Thoracic aorta (tissue), 2 donors: Measurements from ENCODE around the gene USP48. TPM values are rescaled to one million over a fixed set of nuclear protein-coding genes. Genes with fewer than 3 reads are reported as not detected.
"Not testable (repeated sequence)": the region's sequence is repeated elsewhere in the genome, so short reads cannot be mapped to it uniquely, and the experiment has no call there.

ENCODE experiments used
- ATAC-seq: fragments of 150-250 bp; one replicate; pipeline ENCODE4 v1.8.0; 2017; ENCODE audit warnings: low read depth; ENCODE audit not compliant: insufficient number of reproducible peaks, low FRiP score
- DNase-seq: peaks from one replicate; pipeline ENCODE4 v3.0.0-alpha.2; 2020; ENCODE audit warnings: low spot score
- H3K27ac ChIP-seq, 2 donors: fragments of 200-600 bp; sonication (generic); 1 replicate in 1 of 2; 2 replicates in 1 of 2; pipeline ENCODE4 v1.5.1; 2016; ENCODE audit warnings: mild to moderate bottlenecking in 2 of 2, moderate library complexity in 2 of 2
- H3K27me3 ChIP-seq: fragments of 200-600 bp; sonication (generic); replicated peaks from 2 replicates; pipeline ENCODE4 v1.6.0; 2016; ENCODE audit warnings: mild to moderate bottlenecking; ENCODE audit not compliant: insufficient read depth
- H3K36me3 ChIP-seq: fragments of 200-600 bp; sonication (generic); one replicate; pipeline ENCODE4 v1.5.1; 2016
- H3K4me1 ChIP-seq, 2 donors: fragments of 200-600 bp; sonication (generic); 1 replicate in 1 of 2; 2 replicates in 1 of 2; pipeline versions ENCODE4 v1.5.1 to v1.6.0; 2016; ENCODE audit warnings: low read depth in 2 of 2, mild to moderate bottlenecking in 1 of 2; ENCODE audit not compliant: control insufficient read depth in 1 of 2
- H3K4me3 ChIP-seq: fragments of 200-600 bp; sonication (generic); 2 replicates; pipeline ENCODE4 v1.5.1; 2016; ENCODE audit warnings: mild to moderate bottlenecking
- H3K9me3 ChIP-seq: fragments of 200-600 bp; sonication (generic); 2 replicates; pipeline ENCODE4 v1.5.1; 2016
- total RNA-seq, 2 donors: library from RNA; depleted of rRNA; stranded (reverse); fragments of >200 nt; gene quantifications; one replicate each; pipeline versions ENCODE4 v1.1.0 to v1.2.3, GENCODE V29; 2016
- TF ChIP-seq, protein P1 (sequence below): fragments of 200-600 bp; sonication (generic); IDR thresholded peaks from one replicate; pipeline ENCODE4 v1.5.1; 2019; ENCODE audit warnings: antibody characterized with exemption

Gene USP48
- total RNA-seq, 2 donors from 2014 or later, result 48.9 to 77.5 TPM

DNA sequence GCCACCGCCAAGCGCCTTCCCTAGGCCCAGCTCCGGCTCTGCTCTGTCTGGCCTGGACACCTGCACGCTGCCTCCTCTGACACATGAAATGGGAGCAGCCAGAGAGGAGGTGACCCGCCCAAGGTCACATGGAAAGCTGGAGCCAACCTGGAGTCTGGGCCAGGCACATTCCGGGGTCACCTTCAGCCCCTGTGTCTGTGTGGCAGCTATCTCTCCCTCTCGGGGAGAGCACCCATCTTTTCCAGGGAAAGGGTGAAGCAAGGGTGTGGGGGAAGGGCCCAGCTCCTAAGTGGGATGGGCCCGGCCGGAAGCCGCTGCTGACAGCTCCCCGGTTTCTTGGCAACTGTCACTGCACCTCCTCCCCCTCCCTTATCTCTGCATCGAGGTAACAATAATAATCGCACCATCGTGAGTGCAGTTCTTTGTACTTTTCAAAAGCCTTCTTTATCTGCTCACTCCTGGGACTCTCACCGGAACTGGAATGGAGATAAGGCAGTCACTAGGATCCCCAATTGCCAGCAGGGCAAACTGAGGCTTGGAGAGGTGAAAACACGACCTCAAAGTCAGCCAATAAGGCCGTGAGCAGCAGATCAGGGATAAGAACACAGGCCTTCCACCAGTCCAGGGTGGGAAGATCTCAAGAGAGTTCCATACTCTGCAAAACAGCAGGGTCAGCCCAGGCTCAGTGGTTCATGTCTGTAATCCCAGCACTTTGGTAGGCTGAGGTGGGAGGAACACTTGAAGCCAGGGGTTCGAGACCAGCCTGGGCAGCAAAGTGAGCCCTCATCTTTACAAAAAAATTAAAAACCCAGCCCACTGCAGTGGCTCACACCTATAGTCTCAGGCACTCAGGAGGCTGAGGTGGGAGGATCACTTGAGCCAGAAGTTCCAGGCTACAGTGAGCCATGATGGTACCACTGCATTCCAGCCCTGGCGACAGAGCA lies 150.7 kb downstream of the USP48 start:
- Histone ChIP-seq H3K4me3 (no peak overlapping the region), H3K9me3 (no peaks in the 10 kb centered on the region), H3K36me3 (no peaks in the 10 kb centered on the region), H3K4me1 (no peaks in the 10 kb centered on the region), H3K27me3 (no peaks in the 10 kb centered on the region), H3K27ac (no peak overlapping the region)
- TF ChIP-seq, protein P1, sequence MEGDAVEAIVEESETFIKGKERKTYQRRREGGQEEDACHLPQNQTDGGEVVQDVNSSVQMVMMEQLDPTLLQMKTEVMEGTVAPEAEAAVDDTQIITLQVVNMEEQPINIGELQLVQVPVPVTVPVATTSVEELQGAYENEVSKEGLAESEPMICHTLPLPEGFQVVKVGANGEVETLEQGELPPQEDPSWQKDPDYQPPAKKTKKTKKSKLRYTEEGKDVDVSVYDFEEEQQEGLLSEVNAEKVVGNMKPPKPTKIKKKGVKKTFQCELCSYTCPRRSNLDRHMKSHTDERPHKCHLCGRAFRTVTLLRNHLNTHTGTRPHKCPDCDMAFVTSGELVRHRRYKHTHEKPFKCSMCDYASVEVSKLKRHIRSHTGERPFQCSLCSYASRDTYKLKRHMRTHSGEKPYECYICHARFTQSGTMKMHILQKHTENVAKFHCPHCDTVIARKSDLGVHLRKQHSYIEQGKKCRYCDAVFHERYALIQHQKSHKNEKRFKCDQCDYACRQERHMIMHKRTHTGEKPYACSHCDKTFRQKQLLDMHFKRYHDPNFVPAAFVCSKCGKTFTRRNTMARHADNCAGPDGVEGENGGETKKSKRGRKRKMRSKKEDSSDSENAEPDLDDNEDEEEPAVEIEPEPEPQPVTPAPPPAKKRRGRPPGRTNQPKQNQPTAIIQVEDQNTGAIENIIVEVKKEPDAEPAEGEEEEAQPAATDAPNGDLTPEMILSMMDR, result no peak
- ATAC-seq, result no peak
- DNase-seq, result no peak

DNA sequence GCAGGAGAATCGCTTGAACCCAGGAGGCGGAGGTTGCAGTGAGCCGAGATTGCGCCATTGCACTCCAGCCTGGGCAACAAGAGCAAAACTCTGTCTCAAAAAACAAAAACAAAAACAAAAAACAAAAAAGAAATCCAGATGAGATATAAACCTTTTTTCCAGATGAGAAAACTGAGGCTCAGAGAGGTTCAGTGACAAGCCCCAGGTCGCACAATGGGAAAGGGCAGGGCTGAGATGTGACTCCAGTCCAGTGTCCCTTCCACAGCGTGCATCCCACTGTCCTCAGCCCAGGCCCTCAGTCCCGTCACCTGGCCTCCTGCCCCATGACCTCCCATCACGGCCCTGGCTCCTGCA lies 151.4 kb downstream of the USP48 start:
- H3K27ac ChIP-seq, H3K36me3 ChIP-seq, DNase-seq, ATAC-seq, H3K4me1 ChIP-seq, H3K4me3 ChIP-seq, H3K9me3 ChIP-seq, H3K27me3 ChIP-seq: not testable (repeated sequence)

DNA sequence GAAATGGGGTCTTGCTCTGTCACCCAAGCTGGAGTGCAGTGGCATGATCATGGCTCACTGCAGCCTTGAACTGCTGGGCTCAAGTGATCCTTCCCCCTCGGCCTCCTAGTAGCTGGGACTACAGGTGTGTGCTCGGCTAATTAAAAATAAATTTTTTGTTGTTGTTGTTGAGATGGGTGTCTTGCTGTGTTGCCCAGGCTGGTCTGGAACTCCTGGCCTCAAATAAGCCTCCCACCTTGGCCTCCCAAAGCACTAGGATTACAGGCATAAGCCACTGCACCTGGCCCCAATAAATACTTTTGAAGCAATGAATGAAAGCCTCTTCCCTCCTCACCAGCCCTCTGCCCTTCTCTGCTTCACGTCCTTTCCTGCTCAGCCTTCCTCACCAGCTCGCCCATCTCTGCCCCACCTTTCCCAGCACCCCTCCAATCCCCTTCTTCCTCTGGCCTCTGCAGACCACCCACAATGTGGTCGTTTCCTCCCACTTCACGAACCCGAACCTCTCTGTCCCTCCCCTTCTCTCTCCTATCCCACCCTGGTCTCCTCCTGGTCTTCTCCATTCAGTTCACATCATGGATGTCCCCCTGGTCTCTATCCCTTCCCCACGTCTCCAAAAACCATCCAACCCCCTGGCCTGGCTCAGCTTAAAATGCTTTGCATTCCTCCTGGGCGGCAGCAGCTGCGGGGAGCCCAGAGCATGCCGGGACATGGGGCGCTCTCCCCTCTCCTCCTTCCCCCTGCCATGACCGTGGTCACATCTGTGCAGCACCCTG lies 152.2 kb downstream of the USP48 start:
- Histone ChIP-seq H3K27me3 (no peaks in the 10 kb centered on the region), H3K4me3 (no peak overlapping the region), H3K27ac (no peak overlapping the region), H3K36me3 (no peaks in the 10 kb centered on the region), H3K9me3 (no peaks in the 10 kb centered on the region), H3K4me1 (no peaks in the 10 kb centered on the region)
- DNase-seq (no peak), ATAC-seq (no peak)
- TF ChIP-seq, protein P1, result no peak

DNA sequence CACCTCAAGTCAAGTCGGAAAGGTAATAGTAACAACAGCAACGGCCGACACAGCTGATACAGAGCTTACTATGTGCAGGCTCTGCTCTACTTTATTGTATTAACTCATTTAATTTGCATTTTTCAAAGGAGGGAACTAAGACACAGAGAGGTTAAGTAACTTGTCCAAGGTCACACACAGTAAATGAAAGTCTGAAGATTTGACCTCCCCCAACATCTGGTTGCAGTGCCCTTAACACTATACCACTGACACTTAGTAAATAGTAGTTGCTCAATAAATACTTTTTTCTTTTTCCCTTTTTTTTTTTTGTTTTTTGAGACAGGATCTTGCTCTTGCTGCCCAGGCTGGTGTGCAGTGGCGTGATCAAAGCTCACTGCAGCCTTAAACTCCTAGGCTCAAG lies 153.0 kb downstream of the USP48 start:
- Histone ChIP-seq H3K36me3 (no peaks in the 10 kb centered on the region), H3K4me1 (no peaks in the 10 kb centered on the region), H3K9me3 (no peaks in the 10 kb centered on the region), H3K27me3 (no peaks in the 10 kb centered on the region), H3K4me3 (no peak overlapping the region), H3K27ac (no peak overlapping the region)
- DNase-seq (no peak), ATAC-seq (no peak)
- TF ChIP-seq, protein P1, result no peak

- no peak overlapping the region for H3K4me3 ChIP-seq
- no peak overlapping the region for H3K27ac ChIP-seq
- H3K4me1 ChIP-seq, result no peaks in the 10 kb centered on the region
- TF ChIP-seq, protein P1, result no peak
- no peaks in the 10 kb centered on the region for H3K9me3 ChIP-seq
- DNase-seq (no peak), ATAC-seq (no peak)
- H3K36me3 ChIP-seq, result no peaks in the 10 kb centered on the region
- H3K27me3 ChIP-seq, result no peaks in the 10 kb centered on the region
These were observed 154.1 kb downstream of the USP48 start for GRCh38 chr1:21628798-21629393.

Other genes starting within 250 kb of the USP48 start
- under 1 TPM; 0.27 to 0.92 TPM for gene RAP1GAP, start 113.8 kb downstream of the USP48 start, total RNA-seq
- gene LDLRAD2, start 29.1 kb upstream of the USP48 start, total RNA-seq, result under 1 TPM in 1 of 2 donors, not detected in 1; 0.27 TPM
- gene HSPG2, start 154.2 kb upstream of the USP48 start, total RNA-seq, result 100 to 1,000 TPM; 684 to 846 TPM
- 1 to 10 TPM in 1 of 2 donors, not detected in 1; 2.0 TPM for gene CELA3B, start 193.9 kb upstream of the USP48 start, total RNA-seq
- gene CELA3A, start 218.5 kb upstream of the USP48 start, total RNA-seq, result 1 to 10 TPM; 2.0 to 6.6 TPM